PC-3 (cell line): ENCODE results near the gene ABCG2. TPM values are rescaled to one million over a fixed set of nuclear protein-coding genes. Genes with fewer than 3 reads are reported as not detected.

Source experiments
- ATAC-seq: fragments of 200-7000 bp; cut with Tn5 transposase; 2 replicates; pipeline ENCODE4 v1.9.1; 2020; ENCODE audit warnings: mild to moderate bottlenecking, moderate library complexity
- BruUV-seq: library from RNA; stranded (reverse); fragments of 400-500 nt; replicated peaks from 2 replicates; lab custom pipeline; 2021; lab: Mats Ljungman, UMichigan
- CTCF ChIA-PET: fragments of 300-600 bp; sonication (Branson Sonifier 250); formaldehyde crosslinking; loops from one replicate; lab custom pipeline; 2022; ENCODE audit warnings: antibody characterized with exemption; lab: Charles Lee
- POLR2A ChIA-PET: fragments of 300-600 bp; sonication (Branson Sonifier 250); formaldehyde crosslinking; loops from one replicate; lab custom pipeline; 2022; ENCODE audit warnings: antibody characterized with exemption; ENCODE audit not compliant: unreplicated experiment; lab: Charles Lee
- DNase-seq: peaks from one replicate; pipeline ENCODE4 v3.0.0-alpha.2; 2015
- H2AFZ ChIP-seq: fragments of 300-600 bp; sonication (generic); 2 replicates; pipeline ENCODE4 v1.6.0; 2016; ENCODE audit warnings: antibody characterized with exemption, low read length
- H3F3A ChIP-seq: fragments of 300-600 bp; sonication (generic); one replicate; pipeline ENCODE4 v1.6.0; 2017; ENCODE audit warnings: antibody characterized with exemption, low read length, control low read depth, mild to moderate bottlenecking; ENCODE audit not compliant: unreplicated experiment
- H3K27ac ChIP-seq: fragments of 300-600 bp; sonication (generic); 2 replicates; pipeline ENCODE4 v1.5.1; 2016; ENCODE audit warnings: mild to moderate bottlenecking, low read length
- H3K27me3 ChIP-seq: fragments of 300-600 bp; sonication (generic); 2 replicates; pipeline ENCODE4 v1.6.1; 2016; ENCODE audit warnings: low read length, mixed read lengths
- H3K36me3 ChIP-seq: fragments of 300-600 bp; sonication (generic); 2 replicates; pipeline ENCODE4 v1.6.1; 2016; ENCODE audit warnings: low read depth, mixed run types, low read length, mixed read lengths
- H3K4me1 ChIP-seq: fragments of 300-600 bp; sonication (generic); 2 replicates; pipeline ENCODE4 v1.5.1; 2016; ENCODE audit warnings: low read length; ENCODE audit not compliant: insufficient read depth
- H3K4me2 ChIP-seq: fragments of 300-600 bp; sonication (generic); 2 replicates; pipeline ENCODE4 v1.6.0; 2016; ENCODE audit warnings: low read length
- H3K4me3 ChIP-seq: fragments of 300-600 bp; sonication (generic); 2 replicates; pipeline ENCODE4 v1.5.1; 2016; ENCODE audit warnings: mild to moderate bottlenecking, low read length, mixed read lengths
- H3K79me2 ChIP-seq: fragments of 300-600 bp; sonication (generic); 2 replicates; pipeline ENCODE4 v1.6.1; 2017; ENCODE audit warnings: low read length, mixed read lengths
- H3K9ac ChIP-seq: fragments of 300-600 bp; sonication (generic); 2 replicates; pipeline ENCODE4 v1.6.0; 2016; ENCODE audit warnings: mild to moderate bottlenecking, low read length
- H3K9me2 ChIP-seq: fragments of 300-600 bp; sonication (generic); replicated peaks from 2 replicates; pipeline ENCODE4 v1.6.1; 2016; ENCODE audit warnings: mixed run types, low read length, mixed read lengths
- H3K9me3 ChIP-seq: fragments of 300-600 bp; sonication (generic); 2 replicates; pipeline ENCODE4 v1.6.1; 2016; ENCODE audit warnings: low read length, mixed read lengths
- H4K20me1 ChIP-seq: fragments of 300-600 bp; sonication (generic); 2 replicates; pipeline ENCODE4 v1.6.1; 2016; ENCODE audit warnings: low read length, mixed read lengths
- EZH2 ChIP-seq: fragments of 300-600 bp; sonication (generic); IDR thresholded peaks from one replicate; pipeline ENCODE4 v1.6.1; 2017; ENCODE audit warnings: antibody characterized with exemption, mild to moderate bottlenecking, low read length; ENCODE audit not compliant: unreplicated experiment
- EZH2phosphoT487 ChIP-seq: fragments of 300-600 bp; sonication (generic); IDR thresholded peaks from 2 replicates; pipeline ENCODE4 v1.6.1; 2018; ENCODE audit warnings: mild to moderate bottlenecking, antibody characterized with exemption, low read length, borderline replicate concordance
- intact Hi-C: fragments of 100-400 bp; cut with micrococcal nuclease; formaldehyde crosslinking; loops from 2 replicates; pipeline ENCODE4 v1.9.0; 2023
- total RNA-seq: library from RNA; depleted of rRNA; stranded (reverse); fragments of >200 nt; gene quantifications from 2 replicates; pipeline ENCODE4 v1.2.3, GENCODE V29; 2014
- TF ChIP-seq, protein P1 (sequence below): fragments of 300-600 bp; sonication (generic); conservative IDR thresholded peaks from 2 replicates; pipeline ENCODE4 v1.5.1; 2017; ENCODE audit warnings: antibody characterized with exemption, low read depth, mild to moderate bottlenecking, low read length

The ABCG2 gene
- total RNA-seq, 1 experiment from 2014 or later: not detected

DNA sequence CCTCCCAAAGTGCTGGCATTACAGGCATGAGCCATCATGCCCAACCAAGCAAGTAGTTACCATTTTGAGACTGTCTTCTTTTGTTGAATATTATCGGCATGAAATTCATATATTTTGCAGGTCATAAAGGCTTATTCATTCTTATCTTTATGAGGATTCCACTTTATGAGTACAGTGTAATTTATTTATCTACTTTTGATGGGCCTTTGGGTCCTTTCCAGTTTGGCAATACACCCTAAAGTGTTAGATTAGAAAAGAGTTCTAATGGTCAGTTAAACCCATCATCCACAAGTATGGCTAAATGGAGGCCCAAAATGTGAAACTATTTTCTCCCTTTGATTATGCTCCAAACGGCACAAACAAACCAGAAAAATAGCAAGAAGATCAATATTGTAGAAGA, 10.9 kb upstream of the ABCG2 start:
- no peaks in the 10 kb centered on the region for H4K20me1 ChIP-seq
- TF ChIP-seq, protein P1, sequence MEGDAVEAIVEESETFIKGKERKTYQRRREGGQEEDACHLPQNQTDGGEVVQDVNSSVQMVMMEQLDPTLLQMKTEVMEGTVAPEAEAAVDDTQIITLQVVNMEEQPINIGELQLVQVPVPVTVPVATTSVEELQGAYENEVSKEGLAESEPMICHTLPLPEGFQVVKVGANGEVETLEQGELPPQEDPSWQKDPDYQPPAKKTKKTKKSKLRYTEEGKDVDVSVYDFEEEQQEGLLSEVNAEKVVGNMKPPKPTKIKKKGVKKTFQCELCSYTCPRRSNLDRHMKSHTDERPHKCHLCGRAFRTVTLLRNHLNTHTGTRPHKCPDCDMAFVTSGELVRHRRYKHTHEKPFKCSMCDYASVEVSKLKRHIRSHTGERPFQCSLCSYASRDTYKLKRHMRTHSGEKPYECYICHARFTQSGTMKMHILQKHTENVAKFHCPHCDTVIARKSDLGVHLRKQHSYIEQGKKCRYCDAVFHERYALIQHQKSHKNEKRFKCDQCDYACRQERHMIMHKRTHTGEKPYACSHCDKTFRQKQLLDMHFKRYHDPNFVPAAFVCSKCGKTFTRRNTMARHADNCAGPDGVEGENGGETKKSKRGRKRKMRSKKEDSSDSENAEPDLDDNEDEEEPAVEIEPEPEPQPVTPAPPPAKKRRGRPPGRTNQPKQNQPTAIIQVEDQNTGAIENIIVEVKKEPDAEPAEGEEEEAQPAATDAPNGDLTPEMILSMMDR: no peak
- no peak for TF ChIP-seq EZH2phosphoT487
- TF ChIP-seq EZH2: no peak
- no peak for DNase-seq
- no peaks in the 10 kb centered on the region for H3F3A ChIP-seq
- H3K79me2 ChIP-seq: no peaks in the 10 kb centered on the region
- no peaks in the 10 kb centered on the region for H3K4me1 ChIP-seq
- no peak overlapping the region for H3K4me2 ChIP-seq
- no peaks in the 10 kb centered on the region for H3K27me3 ChIP-seq
- no TSS peak for BruUV-seq
- ChIA-PET CTCF (no interaction called here), POLR2A (no interaction called here)
- H3K9ac ChIP-seq: no peak overlapping the region
- H3K9me2 ChIP-seq: no peaks in the 10 kb centered on the region
- no peak for ATAC-seq
- H3K4me3 ChIP-seq: no peak overlapping the region
- H3K9me3 ChIP-seq: no peaks in the 10 kb centered on the region
- no peak overlapping the region for H3K27ac ChIP-seq
- H3K36me3 ChIP-seq: no peaks in the 10 kb centered on the region
- intact Hi-C loops: no loop called here
- H2AFZ ChIP-seq: no peak overlapping the region

DNA sequence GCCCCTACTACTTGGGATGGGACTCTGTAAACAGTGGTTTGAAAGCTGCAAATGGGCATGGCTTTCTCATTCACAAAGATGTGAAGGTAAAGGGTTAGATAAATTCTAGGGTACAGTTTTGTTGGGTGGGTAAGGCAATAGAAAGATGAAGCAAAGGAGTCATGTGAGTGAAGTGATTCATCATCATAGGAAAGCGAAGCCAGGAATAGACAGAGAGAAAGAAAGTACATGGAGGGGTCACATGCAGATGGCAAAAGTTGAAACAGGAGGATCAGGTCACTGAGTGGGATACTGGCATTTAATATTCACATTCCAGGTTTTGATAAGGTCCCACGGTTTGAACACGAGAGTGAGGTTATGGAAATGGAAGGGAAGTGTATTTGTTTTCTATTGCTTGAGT, 8.2 kb upstream of the ABCG2 start:
- intact Hi-C loops: no loop called here
- Histone ChIP-seq H3K9me3 (no peaks in the 10 kb centered on the region), H3K27me3 (no peaks in the 10 kb centered on the region), H3K9me2 (no peaks in the 10 kb centered on the region), H3K36me3 (no peaks in the 10 kb centered on the region), H2AFZ (no peak overlapping the region), H3K4me1 (no peaks in the 10 kb centered on the region), H3K79me2 (no peaks in the 10 kb centered on the region), H3K4me3 (no peak overlapping the region), H4K20me1 (no peaks in the 10 kb centered on the region), H3F3A (no peaks in the 10 kb centered on the region), H3K9ac (no peak overlapping the region), H3K4me2 (no peak overlapping the region), H3K27ac (no peak overlapping the region)
- DNase-seq (no peak), ATAC-seq (no peak)
- ChIA-PET CTCF (no interaction called here), POLR2A (no interaction called here)
- TF ChIP-seq EZH2 (no peak), EZH2phosphoT487 (no peak)
- TF ChIP-seq, protein P1: no peak
- BruUV-seq: no TSS peak

- ChIA-PET POLR2A (no interaction called here), CTCF (no interaction called here)
- no TSS peak for BruUV-seq
- TF ChIP-seq EZH2phosphoT487 (no peak), EZH2 (no peak)
- TF ChIP-seq, protein P1: no peak
- Histone ChIP-seq H3K4me3 (no peak overlapping the region), H3K79me2 (no peaks in the 10 kb centered on the region), H3K27me3 (no peaks in the 10 kb centered on the region), H3K36me3 (no peaks in the 10 kb centered on the region), H3K9ac (no peak overlapping the region), H3F3A (no peaks in the 10 kb centered on the region), H3K9me3 (no peaks in the 10 kb centered on the region), H3K4me2 (no peak overlapping the region), H4K20me1 (no peaks in the 10 kb centered on the region), H3K4me1 (no peaks in the 10 kb centered on the region), H3K9me2 (no peaks in the 10 kb centered on the region), H3K27ac (no peak overlapping the region), H2AFZ (no peak overlapping the region)
- no peak for ATAC-seq
- no peak for DNase-seq
- intact Hi-C loops: no loop called here
Observed at GRCh38 chr4:88163336-88163735, 4.9 kb upstream of the ABCG2 start.
